ENCODE results near the gene HNF4A.

HNF4A gene

GRCh38 chr20:44358776-44359175, 3.3 kb downstream of the HNF4A start:
- H3K4me3 ChIP-seq (ENCODE audit: low read depth, low read length): no peak overlapping the region
- no peak for TF ChIP-seq CTCF (IDR thresholded peaks at IDR 0.05; ENCODE audit: low read depth, low read length, missing control alignments)
- no peak for DNase-seq (ENCODE audit: low read depth)

GRCh38 chr20:44360221-44360620, 4.7 kb downstream of the HNF4A start:
- no peak for TF ChIP-seq CTCF (IDR thresholded peaks at IDR 0.05; ENCODE audit: low read depth, low read length, missing control alignments)
- no peak for DNase-seq (ENCODE audit: low read depth)
- H3K4me3 ChIP-seq (ENCODE audit: low read depth, low read length): no peak overlapping the region

GRCh38 chr20:44361021-44361420, 5.5 kb downstream of the HNF4A start:
- DNase-seq (ENCODE audit: low read depth): no peak
- TF ChIP-seq CTCF (IDR thresholded peaks at IDR 0.05; ENCODE audit: low read depth, low read length, missing control alignments): no peak
- no peak overlapping the region for H3K4me3 ChIP-seq (ENCODE audit: low read depth, low read length)

GRCh38 chr20:44362466-44362940, 7.0 kb downstream of the HNF4A start:
- DNase-seq (ENCODE audit: low read depth): no peak
- no peak overlapping the region for H3K4me3 ChIP-seq (ENCODE audit: low read depth, low read length)
- TF ChIP-seq CTCF (IDR thresholded peaks at IDR 0.05; ENCODE audit: low read depth, low read length, missing control alignments): no peak

GRCh38 chr20:44364068-44364467, 8.6 kb downstream of the HNF4A start:
- no peak overlapping the region for H3K4me3 ChIP-seq (ENCODE audit: low read depth, low read length)
- no peak for DNase-seq (ENCODE audit: low read depth)
- TF ChIP-seq CTCF (IDR thresholded peaks at IDR 0.05; ENCODE audit: low read depth, low read length, missing control alignments): no peak

- no peak for DNase-seq (ENCODE audit: low read depth)
- TF ChIP-seq CTCF (IDR thresholded peaks at IDR 0.05; ENCODE audit: low read depth, low read length, missing control alignments): no peak
- no peak overlapping the region for H3K4me3 ChIP-seq (ENCODE audit: low read depth, low read length)
Observed at GRCh38 chr20:44364780-44365179, 9.3 kb downstream of the HNF4A start.

- no peak for TF ChIP-seq CTCF (IDR thresholded peaks at IDR 0.05; ENCODE audit: low read depth, low read length, missing control alignments)
- H3K4me3 ChIP-seq (ENCODE audit: low read depth, low read length): no peak overlapping the region
- DNase-seq (ENCODE audit: low read depth): no peak
Observed at GRCh38 chr20:44367746-44368145, 12.2 kb downstream of the HNF4A start.
